Melanocyte of skin (primary cell): ENCODE measurements around the gene FBXL19. TPM values are rescaled to one million over a fixed set of nuclear protein-coding genes. Genes with fewer than 3 reads are reported as not detected.

Experiments
- small RNA-seq, 2 donors: library from RNA; depleted of rRNA; stranded (forward); fragments of <200 nt; gene quantifications; one replicate each; pipeline ENCODE3, GENCODE V24; 2012
- total RNA-seq, 2 donors: library from RNA; depleted of rRNA; stranded (reverse); fragments of >200 nt; gene quantifications; 2 replicates each; pipeline ENCODE4 v1.2.3, GENCODE V29; 2012

The FBXL19 gene, protein sequence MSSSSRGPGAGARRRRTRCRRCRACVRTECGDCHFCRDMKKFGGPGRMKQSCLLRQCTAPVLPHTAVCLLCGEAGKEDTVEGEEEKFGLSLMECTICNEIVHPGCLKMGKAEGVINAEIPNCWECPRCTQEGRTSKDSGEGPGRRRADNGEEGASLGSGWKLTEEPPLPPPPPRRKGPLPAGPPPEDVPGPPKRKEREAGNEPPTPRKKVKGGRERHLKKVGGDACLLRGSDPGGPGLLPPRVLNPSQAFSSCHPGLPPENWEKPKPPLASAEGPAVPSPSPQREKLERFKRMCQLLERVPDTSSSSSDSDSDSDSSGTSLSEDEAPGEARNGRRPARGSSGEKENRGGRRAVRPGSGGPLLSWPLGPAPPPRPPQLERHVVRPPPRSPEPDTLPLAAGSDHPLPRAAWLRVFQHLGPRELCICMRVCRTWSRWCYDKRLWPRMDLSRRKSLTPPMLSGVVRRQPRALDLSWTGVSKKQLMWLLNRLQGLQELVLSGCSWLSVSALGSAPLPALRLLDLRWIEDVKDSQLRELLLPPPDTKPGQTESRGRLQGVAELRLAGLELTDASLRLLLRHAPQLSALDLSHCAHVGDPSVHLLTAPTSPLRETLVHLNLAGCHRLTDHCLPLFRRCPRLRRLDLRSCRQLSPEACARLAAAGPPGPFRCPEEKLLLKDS
- 10 to 100 TPM; 13.4 to 15.0 TPM for total RNA-seq

DNA sequence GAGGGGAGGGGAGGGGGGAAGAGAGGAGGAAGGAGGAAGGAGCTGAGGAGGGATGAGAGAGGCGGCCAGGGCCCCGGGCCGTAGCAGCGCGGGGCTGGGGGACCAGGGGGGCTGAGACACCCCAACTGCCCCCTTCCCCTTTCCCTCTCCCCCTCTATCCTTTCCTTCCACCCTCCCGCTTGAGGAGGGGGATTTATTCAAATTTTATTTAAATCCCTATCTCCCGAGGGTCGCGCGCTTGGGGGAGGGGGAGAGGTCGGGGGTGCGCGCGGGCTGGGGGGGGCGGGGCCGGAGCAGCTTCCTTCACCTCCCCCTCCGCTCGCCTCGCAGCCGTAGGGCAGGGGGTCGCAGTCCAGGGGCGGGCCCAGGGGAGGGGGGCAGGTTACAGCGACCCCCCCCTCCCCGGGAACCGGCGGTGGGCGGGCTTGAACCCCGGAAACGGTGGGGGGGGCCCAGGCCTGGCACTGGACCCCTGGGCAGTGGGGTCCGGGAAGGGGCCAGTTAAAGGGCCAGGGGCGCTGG, at the start of gene FBXL19:
Gene FBXL19, plus strand, starts transcription at position 19 of the 522 bp plus-strand sequence. CDS start 2,183 bp downstream, outside the sequence.

DNA sequence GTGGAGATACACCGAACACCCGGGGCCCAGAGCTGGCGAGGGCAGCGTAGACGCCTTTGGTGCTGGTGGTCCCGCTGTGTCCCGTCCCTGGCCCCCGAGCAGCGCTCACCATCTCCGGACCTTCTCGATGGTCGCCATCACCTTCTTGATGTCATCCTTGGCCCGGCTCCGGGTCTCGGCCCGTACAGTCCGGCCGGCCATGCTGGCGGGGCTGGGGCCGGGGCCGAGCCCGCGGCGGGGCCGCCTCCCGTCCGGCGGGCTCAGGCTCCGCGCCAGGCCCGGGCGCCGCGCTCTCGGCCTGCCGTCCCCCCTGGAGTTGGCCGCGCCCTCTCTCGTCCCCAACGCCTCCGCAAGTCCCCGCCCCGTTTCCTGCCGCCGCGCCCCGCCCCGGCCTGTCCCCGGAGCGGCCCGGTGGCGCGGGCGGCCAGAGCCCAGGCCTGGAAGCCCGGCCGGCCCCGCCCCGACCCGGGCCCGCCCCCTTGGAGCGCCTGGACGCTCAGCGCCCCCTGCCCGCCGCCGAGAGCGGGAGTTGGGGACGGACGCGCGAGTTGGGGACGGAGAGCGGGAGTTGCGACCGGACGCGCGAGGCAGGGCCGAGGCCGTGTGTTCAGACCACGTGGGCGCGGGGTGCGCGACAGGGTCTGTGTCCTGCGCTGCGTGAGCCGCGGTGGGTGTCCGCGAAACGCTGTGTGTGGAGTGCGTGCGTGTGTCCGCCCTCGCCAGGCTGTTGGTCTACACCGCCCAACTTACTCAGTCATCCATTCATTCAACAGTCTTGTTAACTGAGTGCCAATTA, 29.4 kb upstream of the FBXL19 start, which contains the start of gene BCL7C:
Gene BCL7C, minus strand, starts transcription at position 334 of the 796 bp plus-strand sequence. Its CDS starts 133 bp downstream, at position 201.

DNA sequence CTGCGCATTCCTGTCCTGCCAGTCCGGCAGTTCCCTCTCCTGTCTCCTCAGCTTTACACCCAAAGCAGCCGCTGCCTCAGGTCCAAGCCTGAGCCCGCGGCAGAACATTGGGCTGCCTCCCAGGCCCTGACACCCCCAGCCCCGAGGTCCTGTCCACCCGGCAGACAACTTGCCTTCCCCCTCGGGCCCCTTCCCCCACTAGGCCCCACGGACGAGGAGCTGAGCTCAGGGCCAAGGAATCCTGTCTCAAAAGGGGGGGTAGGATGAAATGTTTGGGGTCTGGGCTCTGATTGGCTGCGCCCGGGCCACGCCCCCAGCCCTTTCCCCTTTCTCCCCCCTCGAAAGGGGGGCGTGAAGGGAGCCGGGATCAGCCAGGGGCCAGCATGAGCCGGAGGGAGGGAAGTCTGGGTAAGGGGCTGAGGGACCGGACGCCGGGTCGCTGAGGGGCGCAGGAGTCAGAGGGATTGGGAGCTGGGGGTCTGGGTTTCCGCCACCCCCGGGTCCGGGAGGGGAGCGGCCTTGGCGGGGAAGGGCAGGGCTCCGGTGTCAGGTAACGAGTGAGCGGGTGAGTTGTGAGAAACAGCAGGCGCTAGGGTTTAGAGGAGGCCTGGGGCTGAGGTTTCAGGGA, 27.0 kb upstream of the FBXL19 start, which contains the start of gene CTF1:
Gene CTF1, plus strand, starts transcription at position 354 of the 628 bp plus-strand sequence. Its CDS starts 30 bp downstream, at position 384.

DNA sequence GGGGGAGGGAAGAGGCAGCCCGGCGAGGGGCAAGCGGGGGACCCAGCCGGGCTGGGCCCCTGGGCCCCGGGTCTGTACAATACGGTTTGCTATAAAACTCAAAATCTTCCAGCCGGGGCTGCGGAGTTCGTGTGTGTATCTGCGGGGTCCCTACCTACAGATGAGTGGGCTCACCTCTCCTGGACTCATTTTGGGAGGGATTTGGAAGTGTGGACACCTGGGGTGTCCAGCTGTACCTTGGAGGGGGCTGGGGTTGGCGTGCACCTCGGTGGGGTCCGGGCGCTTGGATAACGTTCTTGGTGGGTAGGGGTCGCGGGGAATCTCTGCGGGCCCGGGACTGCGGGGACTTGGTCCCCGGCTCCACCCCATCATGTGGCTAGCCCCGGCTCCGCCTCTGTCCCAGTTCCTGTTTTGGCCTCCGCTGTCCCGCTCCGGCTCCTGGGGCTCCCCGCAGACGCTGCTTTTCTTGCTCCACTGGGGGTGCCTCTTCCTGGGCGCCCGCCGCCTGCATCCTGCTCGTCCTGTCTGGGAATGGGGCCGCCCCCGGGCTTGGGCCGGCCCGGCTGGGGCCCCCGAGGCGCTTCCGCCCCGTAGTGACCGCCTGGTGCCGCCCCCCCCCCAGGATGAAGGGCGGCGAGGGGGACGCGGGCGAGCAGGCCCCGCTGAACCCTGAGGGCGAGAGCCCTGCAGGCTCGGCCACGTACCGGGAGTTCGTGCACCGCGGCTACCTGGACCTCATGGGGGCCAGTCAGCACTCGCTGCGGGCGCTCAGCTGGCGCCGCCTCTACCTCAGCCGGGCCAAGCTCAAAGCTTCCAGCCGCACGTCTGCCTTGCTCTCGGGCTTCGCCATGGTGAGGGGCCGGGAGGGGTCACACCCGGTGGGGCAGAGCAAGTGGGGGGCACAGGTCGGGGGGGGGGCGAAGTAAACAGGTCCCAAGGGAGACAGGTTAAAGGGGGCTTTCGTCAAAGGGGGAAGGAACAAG, 25.6 kb downstream of the FBXL19 start, which contains the start of gene ORAI3:
Gene ORAI3, plus strand, starts transcription at position 402 of the 983 bp plus-strand sequence. Its CDS starts 222 bp downstream, at position 624.

DNA sequence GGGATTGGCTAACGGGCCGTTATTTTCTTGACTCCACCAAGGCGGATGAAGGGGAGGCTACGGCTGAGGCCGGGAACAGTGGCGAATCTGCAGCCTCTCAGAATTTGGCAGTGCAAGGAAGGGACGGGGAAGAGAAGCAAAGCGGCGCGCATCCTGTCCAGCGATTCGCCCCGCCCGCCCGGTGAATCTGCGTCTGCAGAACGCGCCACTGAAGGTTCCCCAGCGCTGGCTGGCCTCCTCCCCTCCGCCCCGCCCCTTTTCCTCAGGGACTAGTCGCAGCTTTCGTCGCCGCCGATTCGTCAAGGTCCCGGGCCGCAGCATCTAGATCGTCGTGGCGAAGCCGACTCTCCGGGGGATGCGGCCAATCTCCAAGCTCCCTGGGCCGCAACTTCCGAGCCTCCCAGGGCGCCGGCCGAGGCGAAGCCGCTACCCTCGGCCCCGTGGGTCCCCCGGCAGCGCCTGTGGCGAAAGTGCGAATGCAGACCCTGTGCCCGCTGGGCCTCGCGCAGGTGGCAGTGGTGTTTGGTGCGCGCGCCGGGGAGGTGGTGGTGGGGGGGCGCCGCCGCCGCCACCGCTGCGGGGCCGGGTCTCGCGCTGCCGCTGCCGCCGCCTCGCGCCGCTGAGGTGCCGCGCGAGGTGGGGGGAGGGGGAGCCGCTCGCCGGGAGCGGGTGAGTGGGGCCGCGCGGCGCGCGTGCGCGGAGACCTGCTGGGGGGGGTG, 34.2 kb downstream of the FBXL19 start, which contains the start of gene SETD1A:
Gene SETD1A, plus strand, starts transcription at position 299 of the 719 bp plus-strand sequence. CDS start 978 bp downstream, outside the sequence.

DNA sequence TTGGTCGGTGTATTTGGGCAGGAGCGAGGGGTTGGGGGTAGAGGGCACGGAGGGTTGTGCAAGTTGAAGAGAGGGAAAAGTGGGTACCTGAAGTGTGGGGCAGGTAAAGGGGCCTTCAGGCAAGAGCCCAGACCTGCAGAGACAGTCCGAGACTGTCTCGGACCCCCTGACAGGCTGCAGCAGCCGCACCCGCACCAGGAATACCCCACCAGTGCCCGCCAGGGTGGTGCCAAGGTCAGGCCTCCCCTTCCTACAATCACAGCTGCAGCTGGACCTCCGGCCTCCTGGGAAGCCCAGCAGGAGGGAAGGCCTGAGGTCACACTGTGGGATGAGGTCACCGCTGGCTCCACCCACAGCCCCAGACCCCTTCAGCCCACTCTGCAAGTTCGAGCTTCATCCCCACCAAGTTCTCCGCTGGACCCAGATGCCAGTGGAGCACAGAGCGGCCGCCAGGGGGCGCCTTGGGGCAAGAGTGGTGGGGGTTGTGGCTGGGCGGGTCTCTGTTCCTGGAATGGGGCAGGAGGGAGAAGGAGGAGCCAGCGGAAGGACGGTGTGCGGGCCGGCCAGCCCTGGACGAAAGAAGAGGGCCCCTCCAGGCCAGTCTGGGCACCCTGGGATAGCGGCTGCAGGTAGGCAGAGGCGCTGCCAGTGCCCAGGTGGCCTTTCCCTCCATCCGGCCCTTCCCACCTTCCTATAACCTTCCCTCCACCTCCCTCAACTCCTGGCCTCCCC, 61.5 kb downstream of the FBXL19 start, which contains the start of gene HSD3B7:
Gene HSD3B7, plus strand, starts transcription at position 539 of the 732 bp plus-strand sequence. CDS start 452 bp downstream, outside the sequence.

Small RNA genes lying within 50 kb of the gene (small RNA-seq; reads per million reads assigned to genes)
- 0 to 0.17 reads per million in 2 donors for gene AC135048.1
- 0 reads per million in 2 donors for gene MIR4519
- gene MIR762: 0 reads per million in 2 donors

Other genes starting within 250 kb of the FBXL19 start
- gene SRCAP, start 224.4 kb upstream of the FBXL19 start, total RNA-seq: 10 to 100 TPM; 17.2 to 20.3 TPM
- gene PHKG2, start 175.1 kb upstream of the FBXL19 start, total RNA-seq: 10 to 100 TPM; 21.7 to 27.0 TPM
- gene CFAP119, start 161.5 kb upstream of the FBXL19 start, total RNA-seq: 1 to 10 TPM; 2.1 to 4.3 TPM
- gene RNF40, start 161.2 kb upstream of the FBXL19 start, total RNA-seq: 10 to 100 TPM; 73.9 to 76.4 TPM
- gene ZNF629, start 136.4 kb upstream of the FBXL19 start, total RNA-seq: 10 to 100 TPM; 10.3 to 13.4 TPM
- 10 to 100 TPM; 12.7 to 25.3 TPM for gene BCL7C, start 29.5 kb upstream of the FBXL19 start, total RNA-seq
- under 1 TPM; 0.34 to 0.67 TPM for gene CTF1, start 27.0 kb upstream of the FBXL19 start, total RNA-seq
- gene ORAI3, start 25.5 kb downstream of the FBXL19 start, total RNA-seq: 10 to 100 TPM; 29.3 to 35.4 TPM
- 1 to 10 TPM; 3.8 to 9.7 TPM for gene SETD1A, start 34.2 kb downstream of the FBXL19 start, total RNA-seq
- 10 to 100 TPM; 13.0 to 20.3 TPM for gene HSD3B7, start 61.6 kb downstream of the FBXL19 start, total RNA-seq
- 1 to 10 TPM in 1 of 2 donors, under 1 TPM in 1; 0.67 to 3.1 TPM for gene STX1B, start 87.1 kb downstream of the FBXL19 start, total RNA-seq
- gene STX4, start 110.0 kb downstream of the FBXL19 start, total RNA-seq: 10 to 100 TPM; 13.0 to 17.2 TPM
- gene ZNF668, start 150.7 kb downstream of the FBXL19 start, total RNA-seq: 10 to 100 TPM in 1 of 2 donors, 1 to 10 TPM in 1; 8.6 to 14.0 TPM
- 10 to 100 TPM; 14.1 to 17.6 TPM for gene ZNF646, start 150.8 kb downstream of the FBXL19 start, total RNA-seq
- gene PRSS53, start 165.4 kb downstream of the FBXL19 start, total RNA-seq: 1 to 10 TPM in 1 of 2 donors, under 1 TPM in 1; 0.67 to 1.0 TPM
- 10 to 100 TPM; 78.9 to 87.1 TPM for gene VKORC1, start 171.2 kb downstream of the FBXL19 start, total RNA-seq
- 10 to 100 TPM; 42.6 to 43.7 TPM for gene BCKDK, start 184.8 kb downstream of the FBXL19 start, total RNA-seq
- gene KAT8, start 194.1 kb downstream of the FBXL19 start, total RNA-seq: 10 to 100 TPM; 25.8 to 31.6 TPM
- gene PRSS8, start 212.2 kb downstream of the FBXL19 start, total RNA-seq: under 1 TPM in 1 of 2 donors, not detected in 1; under 0.01 TPM
- under 1 TPM; 0.33 to 0.69 TPM for gene PRSS36, start 226.5 kb downstream of the FBXL19 start, total RNA-seq